Panc1 (cell line): Measurements from ENCODE around the gene POU2F2. TPM values are rescaled to one million over a fixed set of nuclear protein-coding genes. Genes with fewer than 3 reads are reported as not detected.

ENCODE experiments used
- ATAC-seq: fragments of 200-7000 bp; cut with Tn5 transposase; 2 replicates; pipeline ENCODE4 v1.9.1; 2020; ENCODE audit warnings: mild to moderate bottlenecking, moderate library complexity
- BruUV-seq: library from RNA; stranded (reverse); fragments of 400-500 nt; replicated peaks from 2 replicates; lab custom pipeline; 2021; lab: Mats Ljungman, UMichigan
- CTCF ChIA-PET: fragments of 300-600 bp; sonication (Branson Sonifier 250); formaldehyde crosslinking; loops from one replicate; lab custom pipeline; 2022; ENCODE audit warnings: antibody characterized with exemption; lab: Charles Lee
- POLR2A ChIA-PET: fragments of 300-600 bp; sonication (Branson Sonifier 250); formaldehyde crosslinking; loops from one replicate; lab custom pipeline; 2022; ENCODE audit warnings: antibody characterized with exemption; lab: Charles Lee
- DNase-seq: peaks from one replicate; pipeline ENCODE4 v3.0.0-alpha.2; 2010; ENCODE audit warnings: low read depth, low spot score
- H3K27ac ChIP-seq: 2 replicates; pipeline ENCODE4 v1.5.1; 2011; ENCODE audit warnings: mild to moderate bottlenecking, low read length, inconsistent platforms
- H3K27me3 ChIP-seq: fragments of 200-500 bp; sonication (Bioruptor generic); 2 replicates; pipeline ENCODE4 v1.6.0; 2014; ENCODE audit warnings: low read length, inconsistent platforms; ENCODE audit not compliant: control insufficient read depth, insufficient read depth
- H3K36me3 ChIP-seq: fragments of 200-500 bp; sonication (Bioruptor generic); 2 replicates; pipeline ENCODE4 v1.5.1; 2014; ENCODE audit warnings: inconsistent platforms, mild to moderate bottlenecking, low read length, moderate library complexity; ENCODE audit not compliant: control insufficient read depth, insufficient read depth
- H3K4me1 ChIP-seq: 2 replicates; pipeline ENCODE4 v1.5.1; 2011; ENCODE audit warnings: inconsistent platforms, mild to moderate bottlenecking, low read length, moderate library complexity; ENCODE audit not compliant: control insufficient read depth, insufficient read depth
- H3K4me3 ChIP-seq, 2 experiments: 2 replicates each; pipeline ENCODE4 v1.5.1; 2011 to 2012; ENCODE audit warnings: low read depth in 2 of 2, low read length in 2 of 2, mild to moderate bottlenecking in 2 of 2, inconsistent platforms in 1 of 2, moderate library complexity in 1 of 2
- H3K9me3 ChIP-seq: fragments of 200-500 bp; sonication (Bioruptor generic); 2 replicates; pipeline ENCODE4 v1.5.1; 2014; ENCODE audit warnings: low read depth, mild to moderate bottlenecking, inconsistent platforms, low read length, moderate library complexity; ENCODE audit not compliant: control insufficient read depth, insufficient read depth
- CTCF ChIP-seq: fragments of 450-650 bp; IDR thresholded peaks from 2 replicates; pipeline ENCODE4 v1.5.1; 2017; ENCODE audit warnings: mild to moderate bottlenecking
- POLR2AphosphoS5 ChIP-seq: IDR thresholded peaks from 2 replicates; pipeline ENCODE4 v1.6.1; 2012; ENCODE audit warnings: mild to moderate bottlenecking, low read depth, low read length, moderate library complexity
- REST ChIP-seq, 2 experiments: IDR thresholded peaks; 2 replicates each; pipeline ENCODE4 v1.6.1; 2011 to 2012; ENCODE audit warnings: low read depth in 2 of 2, control low read depth in 1 of 2, low read length in 1 of 2, mild to moderate bottlenecking in 1 of 2, moderate library complexity in 1 of 2; ENCODE audit not compliant: insufficient read depth in 1 of 2
- SIN3A ChIP-seq: IDR thresholded peaks from 2 replicates; pipeline ENCODE4 v1.6.1; 2012; ENCODE audit warnings: low read depth, mild to moderate bottlenecking, low read length, moderate library complexity, borderline replicate concordance; ENCODE audit not compliant: insufficient read depth
- TCF7L2 ChIP-seq: IDR thresholded peaks from 2 replicates; pipeline ENCODE4 v1.6.1; 2011; ENCODE audit warnings: mild to moderate bottlenecking, low read depth, low read length, inconsistent platforms
- in situ Hi-C: cut with HindIII; loops from 2 replicates; pipeline ENCODE4 v1.10.0; 2016; ENCODE audit warnings: low sequenced_read_pairs, low pct_unique_long_range_greater_than_20kb
- intact Hi-C: fragments of 100-400 bp; cut with micrococcal nuclease; formaldehyde crosslinking; loops from one replicate; pipeline ENCODE4 v1.10.0; 2022; ENCODE audit not compliant: unreplicated experiment
- total RNA-seq: library from RNA; stranded (reverse); gene quantifications from one replicate; pipeline ENCODE4 v1.2.1, GENCODE V29; 2021; ENCODE audit not compliant: unreplicated experiment

The POU2F2 gene
- total RNA-seq, 1 experiment from 2014 or later: 0.10 TPM

- DNase-seq: no peak
- H3K27me3 ChIP-seq: no peaks in the 10 kb centered on the region
- intact Hi-C loops: no loop called here
- no peak for ATAC-seq
- peak overlapping the region; percentile 84 to 92 for H3K4me3 ChIP-seq
- POLR2A ChIA-PET: no interaction called here
- in situ Hi-C loops: no loop called here
- H3K9me3 ChIP-seq: no peaks in the 10 kb centered on the region
- peak overlapping the region; percentile 99 for H3K27ac ChIP-seq
- no peaks in the 10 kb centered on the region; the same call in 1 of the 2 replicates for H3K4me1 ChIP-seq
- TF ChIP-seq SIN3A (no peak), REST (IDR thresholded peaks at IDR 0.05; ENCODE audit: insufficient read depth in 1 of 2, low read depth in 2 of 2, low read length in 1 of 2) (no peak), CTCF (no peak), TCF7L2 (no peak), POLR2AphosphoS5 (no peak)
- H3K36me3 ChIP-seq: peaks cover 2% of the 10 kb centered on the region; the same call in 1 of the 2 replicates
- no TSS peak for BruUV-seq
- CTCF ChIA-PET: no interaction called here
Observed at GRCh38 chr19:42074513-42075363, 57.5 kb downstream of the POU2F2 start.

- intact Hi-C loops: no loop called here
- H3K27me3 ChIP-seq: no peaks in the 10 kb centered on the region
- no peak overlapping the region for H3K4me3 ChIP-seq
- no peaks in the 10 kb centered on the region for H3K9me3 ChIP-seq
- H3K27ac ChIP-seq: no peak overlapping the region
- no peak for TF ChIP-seq REST (IDR thresholded peaks at IDR 0.05; ENCODE audit: insufficient read depth in 1 of 2, low read depth in 2 of 2, low read length in 1 of 2)
- TF ChIP-seq POLR2AphosphoS5: no peak
- no peak for TF ChIP-seq CTCF
- no TSS peak for BruUV-seq
- no peaks in the 10 kb centered on the region for H3K4me1 ChIP-seq
- CTCF ChIA-PET: interaction anchor here (0.5 kb wide), 1 partner anchor 36 kb away, joined by 6 read pairs; no protein-coding TSS in a partner anchor
- no peaks in the 10 kb centered on the region; the same call in 1 of the 2 replicates for H3K36me3 ChIP-seq
- POLR2A ChIA-PET: no interaction called here
- DNase-seq (no peak), ATAC-seq (no peak)
- in situ Hi-C loops: no loop called here
Observed at GRCh38 chr19:42071247-42071646, 61.0 kb downstream of the POU2F2 start.
